Memory B cell (primary cell): ENCODE results near the gene HOPX.
"Not testable (repeated sequence)": the region's sequence is repeated elsewhere in the genome, so short reads cannot be mapped to it uniquely, and the experiment has no call there.

Experiments
- ATAC-seq: fragments of 150-1000 bp; cut with Tn5 transposase; 2 replicates; pipeline ENCODE4 v1.10.0; 2021; ENCODE audit warnings: low read depth, mild to moderate bottlenecking, moderate library complexity
- DNase-seq, 2 donors: peaks; one replicate each; pipeline ENCODE4 v3.0.0; 2022; ENCODE audit warnings: low spot score in 2 of 2
- H3K27ac Mint-ChIP-seq: one replicate; pipeline ENCODE4 v1.8.0; 2022; ENCODE audit warnings: mild to moderate bottlenecking, moderate library complexity, mixed read lengths
- H3K27me3 Mint-ChIP-seq: one replicate; pipeline ENCODE4 v1.8.0; 2022; ENCODE audit warnings: mixed read lengths
- H3K36me3 Mint-ChIP-seq: one replicate; pipeline ENCODE4 v1.8.0; 2022; ENCODE audit warnings: mild to moderate bottlenecking, mixed read lengths
- H3K4me1 Mint-ChIP-seq: one replicate; pipeline ENCODE4 v1.8.0; 2022; ENCODE audit warnings: mixed read lengths
- H3K4me3 Mint-ChIP-seq: one replicate; pipeline ENCODE4 v1.8.0; 2022; ENCODE audit warnings: mild to moderate bottlenecking, moderate library complexity, mixed read lengths
- H3K9me3 Mint-ChIP-seq: one replicate; pipeline ENCODE4 v1.8.0; 2022; ENCODE audit warnings: mixed read lengths

HOPX gene

DNA sequence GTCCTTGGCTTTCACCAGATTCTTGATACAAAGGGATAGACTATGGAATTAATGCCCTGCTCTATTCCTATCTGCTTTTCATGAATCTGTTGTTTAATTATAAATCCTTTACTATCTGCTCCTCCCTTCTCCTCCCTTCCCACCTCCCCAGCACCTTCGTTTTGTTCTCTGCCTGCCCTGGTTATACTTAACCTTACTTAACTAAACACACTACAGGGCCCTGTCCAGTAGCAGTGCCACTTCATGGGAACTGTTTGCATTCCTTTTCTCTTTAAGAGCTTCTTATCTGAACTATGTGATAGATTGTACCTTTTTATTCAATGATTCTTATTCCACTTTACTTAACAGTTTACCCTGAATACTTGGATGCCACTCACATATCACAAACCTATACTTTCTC is 830 bp downstream of the HOPX start:
- H3K4me1 Mint-ChIP-seq = peaks cover 8% of the 10 kb centered on the region
- ATAC-seq (no peak), DNase-seq (no peak)
- H3K27me3 Mint-ChIP-seq = peaks cover 21% of the 10 kb centered on the region
- H3K9me3 Mint-ChIP-seq = no peaks in the 10 kb centered on the region
- H3K4me3 Mint-ChIP-seq = no peak overlapping the region
- H3K27ac Mint-ChIP-seq = no peak overlapping the region
- H3K36me3 Mint-ChIP-seq = no peaks in the 10 kb centered on the region

GRCh38 chr4:56677711-56678110 is 3.4 kb downstream of the HOPX start:
- H3K27ac Mint-ChIP-seq = no peak overlapping the region
- H3K4me3 Mint-ChIP-seq = no peak overlapping the region
- ATAC-seq = no peak
- no peak for DNase-seq
- H3K27me3 Mint-ChIP-seq = peaks cover 9% of the 10 kb centered on the region
- H3K9me3 Mint-ChIP-seq = no peaks in the 10 kb centered on the region
- H3K36me3 Mint-ChIP-seq = no peaks in the 10 kb centered on the region
- peaks cover 8% of the 10 kb centered on the region for H3K4me1 Mint-ChIP-seq

- no peak for ATAC-seq
- no peaks in the 10 kb centered on the region for H3K27me3 Mint-ChIP-seq
- H3K4me1 Mint-ChIP-seq = no peaks in the 10 kb centered on the region
- H3K4me3 Mint-ChIP-seq = no peak overlapping the region
- no peak overlapping the region for H3K27ac Mint-ChIP-seq
- no peak for DNase-seq
- no peaks in the 10 kb centered on the region for H3K36me3 Mint-ChIP-seq
- H3K9me3 Mint-ChIP-seq = no peaks in the 10 kb centered on the region
Observed at GRCh38 chr4:56674984-56675383, 6.1 kb downstream of the HOPX start.

GRCh38 chr4:56671860-56672259 is 9.2 kb downstream of the HOPX start:
- H3K9me3 Mint-ChIP-seq = peaks cover 3% of the 10 kb centered on the region
- H3K36me3 Mint-ChIP-seq = no peaks in the 10 kb centered on the region
- ATAC-seq (no peak), DNase-seq (no peak)
- no peak overlapping the region for H3K27ac Mint-ChIP-seq
- H3K4me1 Mint-ChIP-seq = no peaks in the 10 kb centered on the region
- H3K27me3 Mint-ChIP-seq = no peaks in the 10 kb centered on the region
- no peak overlapping the region for H3K4me3 Mint-ChIP-seq

- Mint-ChIP-seq H3K4me3 (no peak overlapping the region), H3K9me3 (peaks cover 3% of the 10 kb centered on the region), H3K27me3 (no peaks in the 10 kb centered on the region), H3K27ac (no peak overlapping the region), H3K36me3 (no peaks in the 10 kb centered on the region), H3K4me1 (no peaks in the 10 kb centered on the region)
- ATAC-seq (no peak), DNase-seq (no peak)
Observed at GRCh38 chr4:56671373-56671772, 9.7 kb downstream of the HOPX start.

- no peak overlapping the region for H3K27ac Mint-ChIP-seq
- DNase-seq (no peak), ATAC-seq (no peak)
- H3K4me3 Mint-ChIP-seq = no peak overlapping the region
- H3K9me3 Mint-ChIP-seq = peaks cover 3% of the 10 kb centered on the region
- peaks cover 2% of the 10 kb centered on the region for H3K4me1 Mint-ChIP-seq
- no peaks in the 10 kb centered on the region for H3K36me3 Mint-ChIP-seq
- H3K27me3 Mint-ChIP-seq = peaks cover 3% of the 10 kb centered on the region
Observed at GRCh38 chr4:56668267-56668666, 12.8 kb downstream of the HOPX start.

DNA sequence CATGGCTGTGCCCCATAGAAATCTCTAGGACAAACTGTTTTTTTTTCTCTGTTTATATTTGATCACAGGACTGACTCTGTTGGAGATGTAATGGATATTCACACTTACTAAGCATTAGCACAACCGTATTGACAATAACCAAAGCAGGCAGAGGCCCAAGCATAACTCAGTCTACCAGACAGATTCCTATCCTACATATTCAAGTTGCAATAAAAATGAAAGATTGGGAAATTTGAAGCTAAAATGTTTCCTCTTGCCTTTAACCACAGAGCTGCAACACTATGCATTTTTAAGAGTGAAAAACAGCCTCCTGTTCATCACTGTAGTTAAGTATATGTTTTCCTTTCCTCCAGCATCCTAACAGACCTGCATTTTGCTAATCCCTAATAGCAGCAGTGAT is 13.7 kb downstream of the HOPX start:
- not testable (repeated sequence) for H3K36me3 Mint-ChIP-seq, DNase-seq, H3K27me3 Mint-ChIP-seq, H3K27ac Mint-ChIP-seq, ATAC-seq, H3K4me3 Mint-ChIP-seq, H3K4me1 Mint-ChIP-seq, H3K9me3 Mint-ChIP-seq

- no peak for ATAC-seq
- H3K9me3 Mint-ChIP-seq = peaks cover 3% of the 10 kb centered on the region
- H3K36me3 Mint-ChIP-seq = no peaks in the 10 kb centered on the region
- peaks cover 3% of the 10 kb centered on the region for H3K27me3 Mint-ChIP-seq
- no peak for DNase-seq
- no peak overlapping the region for H3K4me3 Mint-ChIP-seq
- no peak overlapping the region for H3K27ac Mint-ChIP-seq
- H3K4me1 Mint-ChIP-seq = peaks cover 2% of the 10 kb centered on the region
Observed at GRCh38 chr4:56666279-56666678, 14.8 kb downstream of the HOPX start.

DNA sequence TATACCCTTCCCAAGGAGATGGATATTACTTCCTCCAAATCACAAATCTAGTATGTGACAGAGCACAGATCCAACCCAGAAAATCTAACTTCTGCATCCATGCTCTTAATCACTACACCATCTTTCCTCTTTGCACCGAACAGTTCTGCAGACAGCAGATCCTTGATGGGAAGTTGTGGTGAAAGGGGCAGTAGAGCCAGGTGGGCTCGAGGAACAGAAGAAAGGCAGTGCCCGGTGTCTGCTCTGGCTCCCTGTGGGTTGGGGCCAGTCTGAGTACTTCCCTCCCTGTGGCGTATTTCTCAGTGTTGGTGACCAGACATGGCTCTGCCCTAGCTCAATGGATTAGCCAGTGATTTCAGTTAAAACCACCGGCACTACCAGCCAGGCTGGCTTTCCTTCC is 15.3 kb downstream of the HOPX start:
- ATAC-seq (no peak), DNase-seq (no peak)
- no peaks in the 10 kb centered on the region for H3K36me3 Mint-ChIP-seq
- H3K4me1 Mint-ChIP-seq = peaks cover 2% of the 10 kb centered on the region
- peaks cover 3% of the 10 kb centered on the region for H3K27me3 Mint-ChIP-seq
- H3K9me3 Mint-ChIP-seq = peaks cover 3% of the 10 kb centered on the region
- no peak overlapping the region for H3K27ac Mint-ChIP-seq
- no peak overlapping the region for H3K4me3 Mint-ChIP-seq

- Mint-ChIP-seq H3K27ac (no peak overlapping the region), H3K4me1 (peaks cover 2% of the 10 kb centered on the region), H3K27me3 (peaks cover 3% of the 10 kb centered on the region), H3K36me3 (no peaks in the 10 kb centered on the region), H3K9me3 (no peaks in the 10 kb centered on the region), H3K4me3 (no peak overlapping the region)
- ATAC-seq = no peak
- no peak for DNase-seq
Observed at GRCh38 chr4:56662782-56663468, 18.2 kb downstream of the HOPX start.

DNA sequence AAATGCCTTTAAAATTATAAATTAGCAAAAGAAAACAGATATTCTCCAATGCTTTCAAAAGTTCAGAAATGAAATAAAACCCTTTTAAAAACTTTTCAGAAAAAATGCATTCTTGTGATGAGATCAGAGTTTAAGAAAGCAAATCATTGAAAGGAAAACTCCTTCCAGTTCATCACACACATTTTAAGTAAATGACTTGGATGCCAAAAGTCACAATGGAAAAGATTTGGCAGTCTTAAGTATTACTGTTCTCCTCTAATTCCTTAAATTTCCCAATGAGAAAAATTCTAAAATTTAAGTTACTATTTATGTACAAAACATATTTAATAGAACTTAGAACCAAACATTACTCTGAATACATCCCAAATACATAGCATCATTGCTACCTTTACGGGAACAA is 21.1 kb downstream of the HOPX start:
- Mint-ChIP-seq H3K36me3 (no peaks in the 10 kb centered on the region), H3K4me3 (no peak overlapping the region), H3K9me3 (no peaks in the 10 kb centered on the region), H3K4me1 (peaks cover 6% of the 10 kb centered on the region), H3K27ac (no peak overlapping the region), H3K27me3 (peaks cover 12% of the 10 kb centered on the region)
- ATAC-seq (no peak), DNase-seq (no peak)

- H3K4me3 Mint-ChIP-seq = no peak overlapping the region
- no peaks in the 10 kb centered on the region for H3K9me3 Mint-ChIP-seq
- ATAC-seq (no peak), DNase-seq (no peak)
- no peak overlapping the region for H3K27ac Mint-ChIP-seq
- peaks cover 9% of the 10 kb centered on the region for H3K4me1 Mint-ChIP-seq
- H3K36me3 Mint-ChIP-seq = no peaks in the 10 kb centered on the region
- peaks cover 14% of the 10 kb centered on the region for H3K27me3 Mint-ChIP-seq
Observed at GRCh38 chr4:56658528-56658927, 22.6 kb downstream of the HOPX start.

DNA sequence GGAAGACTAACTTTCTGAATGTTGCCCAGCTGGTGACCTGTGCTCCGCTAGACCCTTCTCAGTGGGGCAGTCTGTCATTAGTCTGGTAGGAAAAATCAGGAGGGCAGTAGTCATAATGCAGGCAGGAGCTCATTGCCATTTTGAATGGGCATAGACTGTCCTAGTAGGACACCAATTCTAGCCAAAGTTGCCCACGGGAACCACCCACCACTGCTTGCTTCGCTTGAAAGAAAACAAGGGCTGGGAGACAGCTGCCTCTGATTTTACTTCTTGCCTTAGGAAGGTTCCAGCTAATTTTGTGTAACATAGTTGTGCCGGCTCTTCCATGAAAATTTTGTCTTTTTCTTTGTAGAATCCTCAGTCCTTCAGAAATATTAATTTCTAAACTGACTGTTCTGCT is 23.3 kb downstream of the HOPX start:
- peaks cover 12% of the 10 kb centered on the region for H3K4me1 Mint-ChIP-seq
- no peaks in the 10 kb centered on the region for H3K36me3 Mint-ChIP-seq
- H3K9me3 Mint-ChIP-seq = no peaks in the 10 kb centered on the region
- ATAC-seq (no peak), DNase-seq (no peak)
- H3K27me3 Mint-ChIP-seq = peaks cover 14% of the 10 kb centered on the region
- no peak overlapping the region for H3K27ac Mint-ChIP-seq
- H3K4me3 Mint-ChIP-seq = no peak overlapping the region

DNA sequence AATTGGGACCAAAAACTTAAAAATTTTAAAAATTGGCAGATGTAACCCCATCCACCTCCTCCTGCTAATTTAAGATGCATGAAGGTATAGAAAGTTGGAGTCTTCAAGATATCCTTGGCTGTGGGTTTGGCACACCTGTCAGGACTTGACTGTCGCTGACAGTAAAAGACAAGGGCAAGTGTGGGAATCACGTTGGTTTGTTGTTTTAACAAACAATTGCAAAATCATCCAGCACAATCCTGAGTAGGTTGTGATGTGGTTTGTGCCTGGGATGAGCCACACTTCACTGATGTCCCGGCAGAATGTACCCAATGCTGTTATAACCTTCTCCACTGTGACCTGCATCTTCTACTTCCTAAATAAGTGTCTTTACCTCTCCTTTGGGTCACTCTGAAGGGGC is 24.0 kb downstream of the HOPX start:
- H3K4me3 Mint-ChIP-seq = peak overlapping the region; percentile 61

DNA sequence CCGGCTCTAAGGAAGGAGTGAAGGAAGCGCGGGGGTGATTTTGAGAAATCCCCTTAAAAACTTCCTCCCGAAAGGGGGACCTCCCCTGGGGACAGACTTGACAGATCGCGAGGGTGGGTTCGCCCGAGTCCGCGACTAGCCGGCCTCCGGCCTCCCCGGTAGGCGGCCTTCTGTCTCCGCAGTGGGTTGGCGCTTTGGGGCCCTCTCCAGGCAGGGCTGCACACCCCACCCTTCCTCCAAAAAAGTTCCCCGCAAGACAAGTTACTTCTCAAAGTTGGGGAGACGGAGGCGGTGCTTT is 24.8 kb downstream of the HOPX start:
- H3K27me3 Mint-ChIP-seq = peaks cover 15% of the 10 kb centered on the region
- no peaks in the 10 kb centered on the region for H3K9me3 Mint-ChIP-seq
- peaks cover 12% of the 10 kb centered on the region for H3K4me1 Mint-ChIP-seq
- H3K36me3 Mint-ChIP-seq = no peaks in the 10 kb centered on the region
- ATAC-seq = peak; percentile 73
- peak; percentile 21 to 25 for DNase-seq
- H3K27ac Mint-ChIP-seq = peak overlapping the region; percentile 17
- peak overlapping the region; percentile 74 for H3K4me3 Mint-ChIP-seq

More for the DNA sequence above, 24.0 kb downstream of the HOPX start:
- H3K27ac Mint-ChIP-seq = no peak overlapping the region
- DNase-seq = no peak
- ATAC-seq = no peak
- H3K4me1 Mint-ChIP-seq = peaks cover 12% of the 10 kb centered on the region
- H3K27me3 Mint-ChIP-seq = peaks cover 14% of the 10 kb centered on the region
- H3K36me3 Mint-ChIP-seq = no peaks in the 10 kb centered on the region
- no peaks in the 10 kb centered on the region for H3K9me3 Mint-ChIP-seq
